GM19397 (cell line): Measurements from ENCODE around the gene GRIK1.

Experiments used
- ATAC-seq: cut with Tn5 transposase; IDR thresholded peaks from one replicate; pipeline ENCODE4 v1.9.1; 2021; ENCODE audit warnings: mild to moderate bottlenecking, moderate library complexity; ENCODE audit not compliant: unreplicated experiment

The GRIK1 gene

DNA sequence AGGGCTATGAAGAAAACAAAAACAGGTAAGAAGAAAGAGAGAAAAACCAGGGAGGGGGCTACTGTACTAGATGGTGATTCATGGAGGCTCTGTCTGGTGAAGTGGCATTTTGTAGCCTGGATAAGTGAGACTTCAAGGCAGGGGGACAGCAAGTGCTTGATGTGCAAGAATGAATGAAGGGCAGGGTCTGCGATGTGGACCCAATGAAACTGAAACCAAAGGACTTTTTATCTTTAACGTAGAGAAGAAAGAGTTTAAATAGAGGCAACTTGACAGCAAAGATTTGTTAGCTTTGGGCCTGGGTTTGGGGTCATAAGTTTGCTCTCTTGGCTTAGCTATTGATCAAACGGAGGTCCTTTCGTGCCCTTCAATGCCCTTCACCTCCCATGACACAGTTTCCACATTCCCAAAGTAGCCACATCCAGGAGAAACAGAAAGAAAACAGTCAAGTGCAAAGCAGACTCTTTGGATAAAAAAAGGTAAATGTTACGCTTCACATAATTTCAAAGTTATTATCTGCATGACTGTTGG lies 291.0 kb downstream of the GRIK1 start:
- no peak for ATAC-seq

DNA sequence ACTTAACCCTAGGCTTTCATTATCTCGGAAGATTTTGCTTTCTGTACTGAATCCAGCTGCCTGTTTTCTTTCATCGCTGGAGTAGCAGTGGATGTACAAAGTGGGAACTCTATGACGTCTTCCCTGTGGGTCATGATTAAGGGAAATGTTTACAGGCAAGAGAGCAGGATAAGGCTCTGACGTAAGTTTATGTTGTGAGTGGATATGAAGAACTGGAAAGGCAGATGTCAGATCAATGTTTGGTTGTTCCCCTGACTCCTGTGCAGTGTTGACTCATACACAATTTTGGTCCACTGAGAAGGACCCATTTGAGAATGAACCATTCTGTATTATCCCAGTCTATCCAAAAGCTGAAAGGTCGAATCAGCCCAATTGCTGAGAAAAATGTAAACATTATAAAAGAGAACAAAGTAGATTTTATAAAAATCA lies 292.4 kb downstream of the GRIK1 start:
- ATAC-seq = no peak

DNA sequence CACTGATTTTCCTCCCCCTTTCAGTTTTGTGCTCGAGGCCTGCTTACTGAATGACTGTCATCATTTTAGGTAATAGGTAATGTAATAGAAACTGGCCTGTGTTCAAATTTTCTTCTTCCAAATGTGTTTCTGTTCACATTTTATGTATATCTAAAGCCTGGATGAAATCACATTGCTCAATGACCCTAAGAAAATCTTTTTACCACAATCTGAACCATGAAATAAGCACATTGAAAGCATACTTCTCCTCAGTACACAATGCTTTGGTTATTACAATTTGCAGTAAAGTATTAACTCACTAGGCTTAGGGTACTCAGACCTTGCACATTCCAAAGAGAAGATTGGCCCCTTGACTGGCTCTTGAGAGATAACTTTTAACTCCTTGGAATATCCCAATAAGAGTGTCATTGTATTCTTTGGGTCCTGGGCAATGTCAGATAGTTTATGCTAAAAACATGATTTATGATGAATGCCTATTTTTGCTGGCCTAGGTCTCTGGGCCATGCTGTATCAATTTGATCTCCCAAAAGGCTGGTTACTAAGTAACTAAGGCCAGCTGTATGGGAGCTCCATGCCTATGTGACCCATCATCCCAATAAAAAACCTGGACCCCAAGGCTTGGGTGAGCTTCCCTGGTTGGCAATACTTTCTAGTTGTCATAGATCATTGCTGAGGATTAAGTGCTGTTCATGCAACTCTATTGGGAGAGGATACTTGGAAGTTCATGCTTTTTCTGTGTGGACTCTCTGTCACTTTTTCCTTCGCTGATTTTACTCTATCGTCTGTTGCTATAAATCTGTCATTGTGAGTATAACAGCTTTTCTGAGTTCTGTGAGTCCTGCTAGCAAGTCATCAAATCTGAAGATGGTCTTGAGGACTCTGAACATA lies 293.9 kb downstream of the GRIK1 start:
- ATAC-seq = no peak

DNA sequence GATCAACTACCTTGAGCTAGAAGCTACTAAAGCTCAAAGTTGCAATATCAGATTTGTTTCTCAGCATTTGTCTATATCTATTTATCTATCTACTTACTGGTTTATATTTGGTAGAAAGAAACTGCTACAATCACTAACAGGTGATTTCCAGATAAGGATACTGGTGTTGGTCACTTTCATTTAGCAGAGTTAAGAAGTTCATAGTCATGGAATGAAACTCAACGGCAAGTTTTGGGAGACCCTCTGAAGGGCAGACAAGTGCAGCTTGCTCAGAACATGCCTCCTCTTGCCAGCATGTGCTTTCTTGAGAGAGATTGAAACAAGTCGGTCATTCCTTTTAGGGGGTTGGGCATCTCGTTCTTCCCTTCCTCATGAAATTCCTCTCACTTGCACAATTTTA lies 296.5 kb downstream of the GRIK1 start:
- no peak for ATAC-seq

DNA sequence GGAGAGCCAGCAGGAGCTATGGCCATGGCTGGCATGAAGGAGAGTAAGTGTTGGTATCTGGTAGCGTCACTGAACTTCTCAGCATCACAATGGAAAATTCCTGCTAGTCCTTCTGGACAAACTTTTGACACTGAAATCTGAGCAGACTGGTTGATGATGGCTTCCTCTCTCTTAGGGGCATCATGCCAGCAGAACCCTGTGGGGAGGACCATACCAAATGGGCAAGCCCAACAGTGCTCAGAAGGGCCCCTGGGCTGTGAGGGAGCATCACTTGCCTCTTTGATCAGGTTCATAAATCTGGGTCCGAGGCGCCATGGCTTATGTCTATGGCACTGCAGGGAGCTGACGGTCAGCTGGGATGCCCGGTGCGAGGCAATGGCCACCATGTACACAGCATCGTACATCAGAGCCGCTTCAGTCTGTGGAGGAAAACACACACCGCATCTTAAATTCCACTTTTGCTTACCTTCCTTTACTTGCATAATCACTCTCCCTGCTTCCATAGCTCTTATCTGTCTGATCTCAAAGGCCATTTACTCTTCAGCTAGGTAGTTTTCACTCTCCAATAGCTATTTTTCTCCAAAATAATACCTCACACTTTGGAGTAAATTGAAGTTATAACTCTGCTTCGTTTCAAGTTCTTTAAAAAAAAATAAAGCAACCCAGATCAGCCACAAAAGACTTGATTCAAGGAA lies 297.1 kb downstream of the GRIK1 start:
- ATAC-seq = no peak

DNA sequence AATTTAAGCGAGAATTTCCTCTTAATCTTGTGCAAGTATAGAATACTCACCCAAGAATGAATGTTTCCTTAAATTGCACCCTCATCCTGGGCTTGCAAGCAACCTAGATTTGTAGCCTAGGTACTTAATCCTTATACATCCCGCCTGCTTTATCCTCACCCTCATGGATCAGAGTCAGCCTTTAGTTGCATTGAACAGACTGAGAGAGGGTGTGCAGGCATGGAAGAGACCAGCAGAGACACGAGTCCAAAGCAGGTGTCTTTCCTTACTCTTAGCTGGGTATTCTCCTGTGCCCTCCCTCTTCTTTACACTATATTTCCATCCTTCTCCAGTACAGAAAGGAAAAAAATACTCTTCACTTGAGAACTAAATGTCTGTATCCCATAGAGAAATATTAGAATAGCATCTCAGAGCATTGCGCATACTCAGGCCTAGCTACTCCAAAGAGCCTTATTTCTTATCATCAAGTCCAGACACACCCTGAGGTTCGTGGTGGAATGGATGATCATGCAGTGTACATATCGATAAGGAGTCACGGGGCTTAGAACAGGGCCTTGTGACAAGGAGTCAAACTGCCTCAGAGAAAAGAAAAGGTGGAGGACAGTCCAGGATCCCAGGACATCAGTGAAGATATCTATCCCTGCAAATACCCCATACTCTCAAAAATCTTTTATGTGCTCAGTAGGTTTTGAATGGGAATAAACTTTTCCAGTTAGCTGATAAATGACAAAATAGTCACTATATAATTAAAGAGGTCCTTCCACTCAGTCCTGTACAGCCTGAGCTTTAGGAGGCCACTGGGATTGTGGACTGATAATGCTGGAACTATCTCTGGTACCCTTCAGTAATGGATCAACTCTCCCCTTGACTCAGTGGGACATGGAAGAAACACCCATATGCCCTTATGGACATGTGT lies 297.9 kb downstream of the GRIK1 start:
- ATAC-seq = no peak

DNA sequence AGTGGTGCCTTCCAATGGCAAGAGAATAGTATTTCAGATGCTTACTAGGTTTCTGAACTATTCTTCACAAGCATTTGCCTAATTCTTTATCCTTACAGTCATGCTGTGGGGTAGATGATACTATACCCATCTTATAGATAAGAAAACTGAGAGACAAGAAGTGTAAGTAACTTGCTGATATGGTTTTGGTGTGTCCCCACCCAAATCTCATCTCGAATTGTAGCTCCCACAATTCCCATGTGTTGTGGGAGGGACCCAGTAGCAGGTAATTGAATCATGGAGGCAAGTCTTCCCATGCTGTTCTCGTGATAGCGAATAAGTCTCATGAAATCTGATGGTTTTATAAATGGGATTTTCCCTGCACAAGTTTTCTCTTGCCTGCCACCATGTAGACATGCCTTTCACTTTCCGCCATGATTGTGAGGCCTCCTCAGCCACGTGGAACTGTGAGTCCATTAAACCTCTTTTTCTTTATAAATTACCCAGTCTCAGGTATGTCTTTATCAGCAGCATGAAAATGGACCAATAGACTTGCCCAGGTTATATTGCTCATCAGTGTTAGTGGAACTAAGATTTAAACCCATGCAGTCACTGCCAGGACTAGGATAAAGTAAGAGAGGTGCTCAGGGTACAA lies 298.7 kb downstream of the GRIK1 start:
- ATAC-seq = no peak

DNA sequence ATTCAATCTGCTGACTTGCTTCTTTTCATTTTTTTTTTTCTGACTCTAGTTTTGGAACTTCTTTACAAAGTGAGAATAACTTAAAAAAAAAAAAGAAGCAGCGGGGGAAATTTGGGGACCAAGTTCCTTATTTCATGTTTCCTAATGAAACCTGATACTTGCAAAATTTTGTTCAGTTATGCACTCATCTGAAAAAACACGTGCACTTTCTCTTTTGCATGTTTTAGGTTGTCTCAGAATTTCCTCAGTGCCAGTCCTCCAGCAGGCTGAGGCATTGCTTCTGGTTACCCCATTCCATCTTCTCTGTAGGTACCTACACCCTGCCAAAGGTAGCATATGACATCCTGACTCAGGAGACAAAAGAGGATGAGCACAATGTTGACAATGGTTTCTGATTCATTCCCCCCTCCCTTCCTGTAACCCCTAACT lies 299.7 kb downstream of the GRIK1 start:
- peak; percentile 56 for ATAC-seq

DNA sequence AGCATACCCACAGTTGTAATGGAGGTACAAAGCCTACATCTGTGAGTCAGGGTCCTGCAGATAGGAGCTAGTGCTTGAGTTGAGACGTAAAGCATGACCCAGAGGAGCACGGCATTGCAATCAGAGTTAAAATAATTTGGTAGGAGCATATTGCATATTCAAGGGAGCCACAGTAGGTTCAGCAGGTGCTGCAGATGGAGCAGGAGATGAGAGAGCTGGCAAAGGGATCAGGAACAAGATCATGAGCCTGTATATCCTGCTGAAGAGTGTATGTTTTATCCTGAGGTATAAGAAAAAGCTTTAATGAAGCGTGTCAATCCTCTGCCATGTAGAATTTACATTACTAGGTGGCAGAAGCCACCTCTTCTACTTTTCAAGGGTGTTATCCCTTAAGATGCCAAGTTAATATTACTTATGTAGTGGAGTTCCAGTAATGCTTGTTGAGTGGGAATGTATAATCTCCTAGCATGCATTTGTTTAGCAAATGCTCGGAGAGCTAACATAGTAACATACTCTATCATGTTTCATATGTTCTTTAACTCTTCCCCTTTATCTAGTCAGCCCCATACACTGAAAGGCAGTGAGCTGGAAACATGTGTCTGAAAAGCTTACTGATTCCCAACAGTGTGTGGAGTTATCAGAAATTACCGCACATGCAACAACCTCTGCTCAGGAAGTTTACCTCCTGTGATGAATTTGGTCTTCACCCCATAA lies 300.3 kb downstream of the GRIK1 start:
- peak; percentile 30 for ATAC-seq

DNA sequence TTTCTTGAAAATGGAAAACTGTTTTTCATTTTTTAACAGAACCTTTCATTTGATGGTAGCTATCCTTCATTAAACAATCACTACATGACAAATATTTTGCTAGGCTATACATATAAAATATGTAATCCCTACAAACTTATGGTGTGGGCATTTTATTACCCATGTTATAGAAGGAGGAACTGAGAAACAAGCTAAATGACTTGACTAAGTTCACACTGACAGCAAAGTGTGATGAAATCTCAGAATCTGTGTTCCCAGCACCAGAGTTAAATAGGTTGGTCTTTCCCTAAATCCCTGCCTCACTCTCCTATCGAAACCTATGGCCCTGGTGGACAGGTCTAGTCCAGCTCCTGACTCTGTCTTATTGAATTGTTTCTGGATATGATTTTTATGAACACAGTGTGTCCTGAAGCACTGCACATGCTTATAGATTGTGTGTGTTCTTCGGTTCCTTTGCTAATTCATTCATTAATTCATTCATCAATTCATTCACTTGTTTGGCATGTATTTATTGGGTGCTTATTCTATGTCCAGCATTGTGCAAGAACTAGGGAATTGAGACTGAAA lies 301.0 kb downstream of the GRIK1 start:
- no peak for ATAC-seq

DNA sequence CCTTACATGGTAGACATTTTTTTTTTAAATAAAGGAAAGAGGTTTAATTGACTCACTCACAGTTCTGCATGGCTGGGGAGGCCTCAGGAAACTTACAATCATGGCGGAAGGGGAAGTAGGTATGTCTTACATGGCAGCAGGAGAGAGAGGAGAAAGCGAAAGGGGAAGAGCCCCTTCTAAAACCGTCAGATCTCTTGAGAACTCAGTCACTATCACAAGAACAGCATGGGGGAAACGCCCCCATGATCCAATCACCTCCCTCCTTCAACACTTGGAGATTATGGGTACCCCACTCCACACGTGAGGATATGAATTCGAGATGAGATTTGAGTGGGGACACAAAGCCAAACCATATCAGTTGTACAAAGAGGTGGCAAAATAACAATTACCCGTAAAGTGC lies 301.7 kb downstream of the GRIK1 start:
- ATAC-seq = no peak

DNA sequence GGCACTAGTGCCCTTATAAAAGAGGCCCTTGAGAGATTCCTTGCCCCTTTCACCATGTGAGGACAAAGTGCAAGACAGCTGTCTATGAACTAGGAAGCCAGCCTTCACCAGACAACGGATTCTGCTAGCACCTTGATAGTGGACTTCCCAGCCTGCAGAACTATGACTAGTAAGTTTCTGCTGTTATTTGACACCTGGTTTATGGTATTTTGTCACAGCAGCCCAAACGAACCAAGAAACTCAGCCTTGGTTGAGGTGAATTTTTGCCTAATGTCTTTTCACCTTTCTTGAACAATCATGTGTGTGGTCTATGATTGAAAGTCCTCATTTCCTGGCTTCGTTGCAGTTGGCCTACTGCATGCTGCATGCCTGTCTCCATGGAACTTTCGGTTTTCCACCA lies 302.2 kb downstream of the GRIK1 start:
- ATAC-seq = no peak

DNA sequence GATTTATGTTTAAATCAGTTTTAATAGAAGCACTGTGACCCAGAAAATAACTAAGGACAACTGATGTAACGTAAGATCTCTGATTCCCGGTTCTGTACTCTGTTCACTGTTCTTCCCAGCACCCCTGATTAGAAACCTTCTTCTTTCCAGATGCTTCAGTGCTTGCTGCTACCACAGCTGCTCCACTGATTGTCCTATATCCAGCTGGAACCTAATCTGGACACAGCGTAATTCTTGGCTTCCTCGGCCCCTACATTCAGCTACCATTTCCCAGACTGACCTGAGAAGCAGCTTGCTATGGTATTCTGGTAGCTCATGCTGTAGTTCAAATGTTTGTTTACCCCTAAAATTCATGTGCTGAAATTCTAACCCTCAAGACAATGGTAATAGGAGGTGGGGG lies 302.7 kb downstream of the GRIK1 start:
- no peak for ATAC-seq

DNA sequence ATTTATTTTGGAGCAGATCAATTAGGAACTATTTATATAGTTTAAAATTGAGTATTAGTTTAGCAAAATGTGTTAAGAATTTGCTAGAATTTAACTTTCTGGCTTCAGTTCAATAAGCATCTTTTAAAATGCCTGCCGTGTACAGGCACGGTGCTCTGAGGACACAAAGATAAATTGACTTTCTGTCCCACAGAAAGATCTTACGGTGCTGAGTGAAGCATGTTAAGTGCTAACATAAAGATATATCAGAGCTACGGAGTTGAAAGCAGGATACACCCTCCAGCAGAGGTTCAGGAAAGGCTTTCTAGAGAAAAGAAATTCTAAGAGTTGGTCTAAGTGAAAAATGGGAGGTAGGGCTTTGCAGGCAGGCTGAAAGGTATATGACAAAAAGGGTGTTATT lies 305.4 kb downstream of the GRIK1 start:
- no peak for ATAC-seq

DNA sequence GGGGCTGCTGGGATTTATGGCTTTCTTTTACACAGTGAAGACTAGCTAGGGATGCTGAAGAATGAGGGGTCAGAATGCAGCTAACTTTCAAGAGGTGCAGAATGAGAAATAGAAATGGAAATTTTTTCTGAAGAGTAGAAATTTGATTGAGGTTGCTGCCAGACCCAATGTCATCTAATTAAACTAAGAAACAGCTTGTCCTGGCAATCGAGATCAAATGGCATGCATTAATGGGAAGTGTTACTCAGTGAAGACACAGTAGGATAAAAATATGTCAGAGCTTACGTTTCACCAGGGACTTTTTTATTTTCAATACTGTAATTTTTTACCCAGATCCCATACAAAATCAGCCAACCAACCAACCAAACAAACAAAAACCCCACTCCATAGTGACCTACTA lies 306.0 kb downstream of the GRIK1 start:
- no peak for ATAC-seq

DNA sequence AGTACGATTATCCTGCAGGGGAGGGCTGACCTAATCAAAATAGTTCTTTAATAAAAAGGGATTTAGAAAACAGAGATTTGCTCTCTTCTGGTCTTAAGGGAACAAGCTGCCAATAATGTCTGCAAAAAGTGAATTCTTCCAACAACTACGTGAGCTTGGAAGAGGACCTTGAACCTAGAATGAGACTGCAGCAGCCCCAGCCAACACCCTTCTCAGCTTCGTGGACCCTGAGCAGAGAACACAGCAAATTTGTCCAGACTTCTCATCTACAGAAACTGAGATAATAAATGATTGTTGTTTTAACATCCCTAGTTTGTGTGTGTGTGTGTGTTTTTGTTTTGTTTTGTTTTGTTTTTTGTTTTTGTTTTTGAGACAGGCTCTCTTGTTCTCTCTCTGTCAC lies 309.4 kb downstream of the GRIK1 start:
- ATAC-seq = no peak

DNA sequence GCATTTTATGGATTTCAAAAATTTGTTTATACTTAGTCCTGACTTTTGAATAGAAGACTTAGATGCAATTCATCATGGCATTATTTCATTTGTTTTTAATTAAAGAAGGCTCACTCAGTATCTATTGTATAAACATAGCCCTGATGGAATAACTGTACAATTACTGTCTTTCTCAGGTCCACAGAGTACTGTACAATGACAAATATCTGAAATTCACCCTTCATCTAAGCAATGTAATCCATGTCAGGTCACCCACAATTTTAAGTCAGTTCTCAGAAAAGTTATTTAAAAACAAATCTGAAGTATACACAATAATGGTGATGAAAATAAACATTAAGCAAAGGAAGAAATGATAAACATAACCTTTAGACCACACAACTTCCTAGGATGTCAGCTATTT lies 311.9 kb downstream of the GRIK1 start:
- ATAC-seq = no peak

DNA sequence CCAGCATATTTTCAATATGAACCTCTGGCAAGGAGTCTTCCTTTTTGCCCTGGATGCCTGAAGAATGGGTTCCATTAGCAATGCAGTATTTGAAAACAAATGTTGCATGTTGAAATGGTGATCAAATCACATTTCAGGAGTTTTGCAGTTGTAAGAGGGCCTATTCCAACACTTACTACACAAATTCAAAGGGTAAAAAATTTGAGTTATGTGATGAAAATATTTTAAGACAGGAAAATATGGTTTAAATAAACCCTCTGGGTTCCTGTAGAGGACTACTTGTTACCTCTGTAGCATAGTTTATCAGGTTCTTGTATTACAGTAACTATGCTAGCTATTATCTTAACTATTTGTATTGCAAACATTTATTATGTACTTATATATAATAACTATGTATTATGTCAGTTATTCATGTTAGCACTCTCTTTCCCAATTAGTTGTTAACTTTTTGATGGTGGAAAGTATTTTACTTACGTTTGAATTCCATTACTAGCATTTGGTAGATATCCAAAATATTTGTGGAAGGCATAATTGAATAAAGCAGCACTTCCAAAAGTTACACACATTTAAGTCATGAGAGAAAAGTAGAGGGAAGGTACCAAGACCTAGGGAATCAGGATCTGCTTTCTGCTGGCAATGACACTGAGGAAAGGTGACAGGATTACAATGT lies 312.9 kb downstream of the GRIK1 start:
- ATAC-seq = no peak

DNA sequence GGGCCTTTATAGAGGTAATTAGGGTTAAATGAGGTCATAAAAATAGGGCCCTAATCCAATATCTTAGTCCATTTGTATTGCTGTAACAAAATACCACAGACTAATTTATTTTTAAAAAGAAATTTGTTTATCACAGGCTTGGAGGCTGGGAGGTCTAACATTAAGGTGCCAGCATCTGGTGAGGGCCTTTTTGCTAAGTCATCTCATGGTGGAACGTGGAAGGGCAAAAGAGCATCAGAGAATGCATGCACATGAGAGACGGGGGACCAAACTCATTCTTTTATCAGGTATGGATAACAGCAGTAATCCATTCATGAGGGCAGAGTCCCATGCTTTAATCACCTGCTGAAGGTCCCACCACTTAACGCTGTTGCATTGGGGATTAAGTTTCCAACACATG lies 313.8 kb downstream of the GRIK1 start:
- no peak for ATAC-seq
